ENCODE measurements around the gene MME.

The MME gene

DNA sequence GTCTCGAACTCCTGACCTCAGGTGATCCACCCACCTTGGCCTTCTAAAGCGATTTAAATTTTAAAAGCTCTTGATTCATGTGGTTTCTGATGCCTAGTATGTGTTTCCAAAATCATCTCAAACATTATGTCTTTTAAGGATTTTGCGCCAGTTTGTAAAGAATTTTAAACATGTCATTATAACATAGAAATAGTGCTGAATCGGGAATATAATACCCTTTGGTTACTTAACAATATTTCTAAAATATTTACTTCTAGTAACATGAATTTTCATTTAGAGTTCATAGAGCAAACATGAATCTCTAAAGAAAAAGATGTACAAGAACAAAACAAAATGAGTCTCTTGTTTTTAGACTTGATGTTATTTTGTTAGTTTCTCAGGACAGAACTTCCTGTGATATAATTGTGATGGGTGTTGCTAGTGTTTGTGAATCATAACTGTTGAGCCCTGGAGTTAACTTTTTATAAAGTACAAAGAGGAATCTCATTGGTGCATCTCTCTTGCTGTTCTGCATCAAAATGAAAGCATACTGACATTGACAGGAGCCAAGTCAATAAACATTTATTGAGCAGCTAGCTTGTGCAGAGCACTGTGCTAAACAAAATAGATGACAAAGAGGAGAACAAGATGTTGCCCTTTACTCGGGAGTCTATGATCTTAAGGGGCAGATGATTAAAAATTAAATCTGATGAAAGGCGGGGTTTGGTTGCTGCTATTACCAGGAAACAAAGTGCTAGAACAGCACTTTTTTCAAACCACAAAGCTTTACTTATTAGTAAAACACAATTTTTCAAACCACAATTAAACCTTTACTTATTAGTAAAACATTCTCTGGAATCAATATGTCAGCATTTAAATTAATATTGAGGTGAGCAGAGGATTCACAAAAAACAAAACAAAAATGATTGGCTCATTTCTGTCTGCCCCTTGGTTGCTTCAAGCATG, 73.4 kb downstream of the MME start:
- DNase-seq = no peak

DNA sequence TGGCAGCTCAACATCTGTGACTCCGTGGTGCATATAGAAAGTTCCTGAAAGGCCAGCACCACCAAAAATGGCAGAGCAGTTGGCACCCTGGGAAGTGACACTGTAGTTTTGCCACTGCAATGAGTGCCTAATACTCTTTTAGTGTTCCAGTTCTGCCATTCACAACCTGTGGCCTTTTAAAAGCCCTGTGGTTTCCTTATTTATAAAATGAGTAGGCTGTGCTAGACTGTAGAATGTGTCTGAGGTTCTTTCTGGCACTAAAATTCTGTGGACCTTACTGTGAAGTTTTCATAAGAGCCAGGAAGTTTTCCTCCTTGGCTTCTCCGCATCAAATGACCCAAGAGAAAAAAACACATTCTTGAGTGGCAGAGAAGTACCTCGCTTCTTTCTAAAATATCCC, 74.1 kb downstream of the MME start:
- no peak for DNase-seq

DNA sequence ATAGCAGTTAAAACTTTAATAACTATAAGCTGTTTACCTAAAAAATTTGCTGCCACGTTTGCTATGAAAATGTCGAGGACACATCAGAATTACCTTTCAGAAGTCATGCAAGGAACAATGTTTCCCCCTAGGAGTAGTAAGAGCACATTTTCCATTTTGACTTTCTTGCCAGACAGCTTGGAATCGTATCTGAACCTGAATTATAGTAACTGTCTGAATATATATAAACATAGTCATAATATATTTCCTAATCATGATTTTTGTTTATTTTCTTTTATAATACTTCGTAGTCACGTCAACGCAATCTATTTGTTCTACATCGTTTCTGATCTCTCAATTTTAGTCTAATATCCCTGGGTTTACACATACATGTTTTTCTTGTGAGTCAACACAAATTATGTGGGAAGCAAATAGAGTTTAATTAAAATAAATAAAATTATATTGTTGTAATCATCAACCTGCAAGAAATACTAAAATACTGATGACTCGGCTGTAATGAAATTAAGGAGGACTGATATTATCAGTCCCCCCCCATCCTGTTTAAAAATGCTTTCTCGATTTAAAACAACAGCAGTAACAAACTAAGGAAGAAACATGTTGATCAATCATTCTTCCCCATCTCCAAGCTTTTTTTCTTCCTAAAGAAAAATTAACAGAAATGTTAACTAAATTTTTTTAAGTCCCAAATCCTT, 78.4 kb downstream of the MME start:
- DNase-seq = no peak

DNA sequence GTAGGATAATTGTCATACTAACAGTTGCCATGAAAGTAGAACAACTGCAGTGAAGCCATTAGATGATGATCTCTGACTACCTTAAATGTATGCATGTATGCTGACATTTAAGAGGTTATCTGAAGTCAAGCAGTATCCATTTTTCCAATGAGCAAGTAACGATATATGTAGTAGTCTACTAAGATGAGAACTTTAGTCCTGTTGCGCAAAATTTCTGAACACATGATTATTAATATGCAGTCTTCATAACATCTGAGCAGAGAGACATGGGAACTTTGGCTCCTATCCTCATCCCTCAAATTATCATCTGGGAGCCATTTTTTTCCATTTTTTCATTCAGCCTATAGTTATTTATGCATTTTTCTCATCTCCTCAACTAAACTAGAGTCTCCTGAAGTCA, 79.2 kb downstream of the MME start:
- no peak for DNase-seq

DNA sequence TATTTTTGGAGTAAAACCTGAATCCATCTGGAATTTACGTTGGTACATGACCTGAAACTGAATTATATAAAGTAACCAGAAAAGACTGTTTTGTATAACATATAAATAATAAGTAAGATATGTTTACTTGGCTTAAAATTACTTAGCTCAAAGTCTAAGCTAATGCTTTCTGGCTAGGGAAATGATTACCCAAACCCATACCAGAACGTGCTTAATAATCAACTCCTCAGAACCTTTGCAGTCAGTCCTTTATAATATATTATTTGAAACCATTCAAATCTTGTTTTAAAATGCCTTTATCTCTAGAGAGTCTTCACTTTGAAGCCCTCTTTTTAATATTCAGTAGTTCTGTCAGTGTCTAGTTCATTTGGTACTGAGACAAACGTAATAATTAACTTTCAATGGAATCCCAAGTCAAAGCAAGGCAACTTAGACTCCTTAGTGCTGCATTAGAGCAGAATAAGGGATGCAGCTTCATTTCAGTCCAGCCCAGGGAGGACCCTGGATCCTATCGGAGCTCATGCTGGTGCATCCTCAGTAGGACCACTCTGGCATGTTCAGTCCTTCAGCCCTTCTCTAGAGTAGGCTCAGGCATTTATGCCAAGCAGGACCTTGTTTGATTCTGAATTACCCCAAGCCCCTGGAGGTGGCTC, 81.6 kb downstream of the MME start:
- DNase-seq = no peak

DNA sequence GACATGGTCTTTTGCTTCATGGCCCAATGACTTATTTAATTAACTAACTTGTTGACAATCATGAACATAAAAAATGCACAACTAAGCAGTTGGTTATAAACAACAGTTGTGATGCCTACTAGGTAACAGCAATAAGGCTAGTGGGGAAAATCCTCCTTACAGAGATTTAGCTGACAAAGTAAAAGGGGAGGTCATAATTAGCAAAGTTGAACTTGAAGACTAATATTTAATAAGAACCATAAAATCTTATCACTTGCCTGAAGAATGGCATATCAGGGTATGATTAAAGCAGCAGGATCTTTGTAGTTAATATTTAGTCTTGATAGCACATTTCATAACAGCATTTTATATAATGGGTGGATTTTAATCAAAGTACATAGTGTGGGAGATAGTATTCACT, 84.2 kb downstream of the MME start:
- DNase-seq = no peak

DNA sequence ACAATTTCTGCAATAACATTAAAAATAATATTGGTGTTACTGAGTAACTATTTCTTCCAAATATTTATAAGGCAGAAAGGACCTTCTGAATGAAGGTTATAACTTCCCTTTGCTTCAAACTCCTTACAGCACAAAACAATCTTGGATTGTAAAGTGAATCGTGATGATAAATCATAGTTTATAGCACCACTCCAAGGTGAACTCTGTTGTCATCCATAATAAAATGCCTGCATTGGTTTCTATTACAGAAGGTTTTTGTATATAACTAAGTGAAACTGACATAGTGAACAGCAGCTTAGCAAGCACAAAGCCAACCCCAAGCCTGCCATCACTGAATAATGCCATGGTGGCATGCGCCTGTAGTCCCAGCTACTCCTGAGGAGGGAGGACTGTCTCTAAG, 86.3 kb downstream of the MME start:
- DNase-seq = no peak

DNA sequence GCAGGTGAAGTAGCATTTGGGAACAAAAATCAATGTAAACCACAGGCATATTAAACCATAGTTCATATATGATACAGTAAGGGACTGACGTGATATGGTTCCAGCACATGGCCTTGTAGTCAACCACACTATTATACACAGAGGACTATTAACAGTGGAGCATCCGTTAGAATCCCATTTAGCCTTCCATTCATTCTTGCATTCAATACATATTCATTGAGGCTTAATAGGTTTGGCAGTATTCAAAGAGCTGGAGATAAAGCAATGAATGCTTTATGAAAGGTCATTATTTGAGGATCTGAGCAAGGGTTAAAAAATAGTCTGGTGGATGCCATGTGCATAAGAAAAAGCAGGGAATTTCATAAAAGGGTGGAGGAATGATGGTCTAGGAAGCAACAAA, 89.1 kb downstream of the MME start:
- DNase-seq = no peak

DNA sequence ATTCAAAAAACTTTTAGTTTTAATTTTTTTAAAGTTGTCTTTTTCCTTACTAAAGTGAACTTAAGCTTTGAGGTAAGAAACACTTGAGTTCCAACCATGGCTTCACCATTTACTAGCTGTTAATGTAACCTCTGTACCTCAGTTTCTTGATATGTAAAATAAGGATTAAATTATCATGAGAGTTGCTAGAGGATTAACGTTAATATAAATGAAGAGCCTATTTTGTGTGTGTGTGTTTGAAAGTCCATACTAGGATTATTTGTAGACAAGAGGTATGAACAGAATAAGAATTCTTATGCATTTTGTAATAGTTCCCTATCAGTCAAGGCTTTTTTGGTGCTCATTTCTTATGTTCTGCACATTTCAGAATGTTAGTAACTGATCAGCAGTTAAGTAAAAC, 93.7 kb downstream of the MME start:
- DNase-seq = no peak

DNA sequence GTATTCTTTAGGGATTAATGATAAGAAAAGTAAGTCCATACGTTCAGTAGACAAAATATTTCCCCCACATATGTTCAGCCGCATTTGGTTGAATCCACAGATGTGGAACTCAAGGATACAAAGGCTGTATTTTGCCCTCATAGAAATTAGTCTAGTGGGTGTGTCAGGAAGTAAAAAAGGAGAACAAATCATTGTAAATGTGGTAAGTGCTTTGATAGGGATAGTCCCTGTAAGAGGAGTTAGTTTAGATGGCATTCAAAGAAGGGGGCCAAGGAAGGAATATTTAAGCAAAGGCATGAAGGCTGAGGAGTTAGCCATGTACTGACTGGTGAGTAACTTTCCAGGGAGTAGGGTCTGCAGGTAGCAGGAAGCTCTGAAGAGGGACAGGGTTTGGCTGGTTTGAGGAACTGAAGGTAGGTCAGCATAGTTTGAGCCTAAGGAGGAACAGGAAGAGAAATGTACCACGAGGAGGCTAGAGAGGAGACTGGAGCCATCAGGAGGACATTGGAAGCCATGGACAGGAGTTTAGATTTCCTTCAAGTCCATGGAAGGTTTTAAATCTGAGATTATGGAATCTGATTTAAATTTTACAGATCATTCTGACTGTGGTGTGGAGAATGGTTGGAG, 98.8 kb downstream of the MME start:
- DNase-seq = no peak

DNA sequence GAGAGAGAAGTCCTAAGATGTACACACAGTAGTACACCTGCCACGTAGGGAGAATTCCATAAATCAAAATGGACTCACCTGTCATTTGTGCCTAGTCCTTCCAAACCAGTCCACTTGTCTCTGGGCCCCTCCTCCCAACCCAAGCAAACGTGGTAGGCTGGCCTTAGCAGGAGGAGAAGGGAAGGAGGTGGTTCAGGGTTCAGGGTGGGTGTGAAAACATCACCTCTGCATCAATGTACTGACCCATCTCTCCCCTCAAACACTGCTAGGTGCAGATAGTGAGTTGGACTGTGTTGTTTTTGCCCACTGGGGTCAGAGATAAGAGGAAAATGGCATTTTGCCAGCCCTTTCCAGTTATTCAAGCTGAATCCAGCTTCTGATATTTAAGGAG, 99.3 kb downstream of the MME start:
- DNase-seq = no peak

DNA sequence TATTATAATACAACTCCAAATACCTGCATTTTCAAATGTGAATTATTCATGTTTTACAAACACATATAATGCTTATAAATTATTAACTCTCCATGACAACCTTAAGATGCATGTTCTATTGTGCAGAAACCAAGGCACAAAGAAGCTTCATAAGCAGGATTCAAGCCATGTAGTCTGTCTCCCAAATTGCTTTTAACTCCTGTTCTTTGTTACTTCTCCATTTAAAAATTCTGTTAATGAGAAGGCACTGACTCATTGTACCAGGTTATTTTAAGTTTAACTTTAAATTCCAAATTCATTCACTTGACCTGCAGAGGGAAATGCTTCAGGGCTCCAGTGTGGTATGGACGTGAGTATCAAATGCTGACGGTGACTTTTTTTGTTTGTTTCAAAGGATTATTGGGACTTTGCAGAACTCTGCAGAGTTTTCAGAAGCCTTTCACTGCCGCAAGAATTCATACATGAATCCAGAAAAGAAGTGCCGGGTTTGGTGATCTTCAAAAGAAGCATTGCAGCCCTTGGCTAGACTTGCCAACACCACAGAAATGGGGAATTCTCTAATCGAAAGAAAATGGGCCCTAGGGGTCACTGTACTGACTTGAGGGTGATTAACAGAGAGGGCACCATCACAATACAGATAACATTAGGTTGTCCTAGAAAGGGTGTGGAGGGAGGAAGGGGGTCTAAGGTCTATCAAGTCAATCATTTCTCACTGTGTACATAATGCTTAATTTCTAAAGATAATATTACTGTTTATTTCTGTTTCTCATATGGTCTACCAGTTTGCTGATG, 100.0 kb downstream of the MME start:
- DNase-seq = no peak

DNA sequence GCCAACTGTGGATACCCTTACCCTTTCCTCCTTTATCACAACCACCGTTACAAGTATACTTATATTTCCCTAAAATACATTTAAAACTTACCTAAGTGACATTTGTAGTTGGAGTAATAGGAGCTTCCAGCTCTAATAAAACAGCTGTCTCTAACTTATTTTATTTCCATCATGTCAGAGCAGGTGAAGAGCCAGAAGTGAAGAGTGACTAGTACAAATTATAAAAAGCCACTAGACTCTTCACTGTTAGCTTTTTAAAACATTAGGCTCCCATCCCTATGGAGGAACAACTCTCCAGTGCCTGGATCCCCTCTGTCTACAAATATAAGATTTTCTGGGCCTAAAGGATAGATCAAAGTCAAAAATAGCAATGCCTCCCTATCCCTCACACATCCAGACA, 102.3 kb downstream of the MME start:
- DNase-seq = no peak

DNA sequence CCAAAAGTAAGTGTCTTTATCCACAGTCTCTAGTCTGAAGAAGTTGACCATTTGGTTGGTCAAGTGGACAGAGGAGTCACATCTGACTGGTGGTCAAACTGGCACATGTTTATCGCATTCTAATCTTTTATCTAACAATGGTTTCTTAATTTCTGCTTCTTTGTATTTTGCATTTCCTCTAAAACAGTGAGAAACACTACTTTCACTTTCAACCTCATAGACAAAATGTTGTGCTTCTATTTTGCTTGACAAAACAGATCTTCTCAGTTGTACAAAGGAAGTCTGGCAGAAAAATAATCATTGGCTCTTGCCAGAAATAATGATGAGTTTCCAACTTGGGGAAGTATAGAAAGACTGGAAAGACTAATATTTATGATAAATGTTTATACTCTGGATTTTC, 103.9 kb downstream of the MME start:
- DNase-seq = no peak

DNA sequence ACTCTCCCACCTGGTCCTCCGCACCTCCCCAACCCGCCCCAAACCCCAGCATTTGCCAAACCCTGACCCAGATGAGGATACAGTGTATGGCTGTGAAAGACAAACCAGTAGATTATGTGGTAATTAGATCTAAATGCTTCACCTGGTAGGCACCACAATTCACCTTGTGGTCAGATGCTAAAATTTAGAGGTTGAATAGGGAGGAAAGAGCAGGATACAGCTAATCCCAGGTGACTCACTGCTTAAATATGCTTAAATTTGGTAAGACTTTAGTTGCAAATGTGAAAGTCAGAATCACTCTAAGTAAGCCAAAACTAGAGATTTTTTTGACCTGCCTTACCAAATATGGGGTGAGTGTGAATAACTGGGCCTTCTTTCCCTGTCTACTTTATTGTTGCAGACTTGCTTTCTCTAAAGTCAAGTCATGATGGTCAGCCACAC, 105.5 kb downstream of the MME start:
- DNase-seq = no peak

DNA sequence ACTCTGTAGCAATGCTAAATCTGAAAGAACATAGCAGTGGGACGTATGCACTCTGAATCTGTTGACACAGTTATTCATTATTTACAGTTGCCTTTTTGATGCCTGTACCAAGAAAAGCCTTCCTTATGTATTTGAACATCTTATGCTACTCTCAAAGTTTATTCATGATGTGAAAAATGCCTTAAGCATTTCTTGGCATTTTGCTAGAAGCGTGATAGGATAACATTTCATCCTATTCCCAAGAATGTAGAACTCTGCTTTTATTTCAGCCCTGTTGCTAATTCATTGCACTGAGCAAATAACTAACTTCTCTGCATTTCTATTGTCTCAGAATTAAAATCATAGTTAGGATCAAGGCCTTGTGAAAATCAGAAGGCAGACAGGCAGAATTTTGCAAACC, 107.9 kb downstream of the MME start:
- DNase-seq = no peak

DNA sequence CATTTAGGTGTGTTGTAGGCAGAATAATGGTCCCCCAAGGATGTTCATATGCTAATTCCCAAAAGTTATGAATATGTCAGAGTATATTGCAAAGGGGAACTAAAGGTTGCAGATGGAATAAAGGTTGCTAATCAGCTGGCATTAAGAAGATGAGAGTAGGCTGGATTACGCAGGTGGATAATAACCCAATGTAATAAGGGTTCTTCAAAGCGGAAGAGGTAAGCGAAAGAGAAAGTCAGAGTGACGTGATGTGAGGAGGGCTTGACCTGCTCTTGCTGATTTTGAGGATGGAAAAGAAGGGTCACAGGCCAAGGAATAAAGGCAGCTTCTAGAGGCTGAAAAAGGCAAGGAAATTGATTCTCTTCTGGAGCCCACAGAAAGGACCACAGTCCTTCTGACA, 109.4 kb downstream of the MME start:
- DNase-seq = no peak

DNA sequence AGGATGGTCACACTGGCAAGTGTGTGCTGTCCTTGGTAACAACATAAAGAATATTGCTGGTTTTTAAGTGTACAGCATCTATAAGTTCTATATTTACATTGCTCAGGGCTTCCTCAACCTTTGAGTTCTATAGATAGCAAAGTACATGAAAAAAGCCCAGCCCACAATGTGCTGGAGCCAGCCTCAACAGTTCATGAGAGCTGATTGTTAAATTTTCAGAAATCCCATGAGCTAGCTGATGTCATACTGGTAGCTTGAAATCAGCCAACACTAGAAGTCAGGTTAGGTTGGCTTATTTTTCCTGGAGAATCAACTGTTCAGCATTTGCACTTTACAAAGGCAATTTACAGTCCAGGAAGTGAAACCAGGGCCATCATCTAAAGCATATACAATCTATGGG, 110.6 kb downstream of the MME start:
- DNase-seq = no peak

DNA sequence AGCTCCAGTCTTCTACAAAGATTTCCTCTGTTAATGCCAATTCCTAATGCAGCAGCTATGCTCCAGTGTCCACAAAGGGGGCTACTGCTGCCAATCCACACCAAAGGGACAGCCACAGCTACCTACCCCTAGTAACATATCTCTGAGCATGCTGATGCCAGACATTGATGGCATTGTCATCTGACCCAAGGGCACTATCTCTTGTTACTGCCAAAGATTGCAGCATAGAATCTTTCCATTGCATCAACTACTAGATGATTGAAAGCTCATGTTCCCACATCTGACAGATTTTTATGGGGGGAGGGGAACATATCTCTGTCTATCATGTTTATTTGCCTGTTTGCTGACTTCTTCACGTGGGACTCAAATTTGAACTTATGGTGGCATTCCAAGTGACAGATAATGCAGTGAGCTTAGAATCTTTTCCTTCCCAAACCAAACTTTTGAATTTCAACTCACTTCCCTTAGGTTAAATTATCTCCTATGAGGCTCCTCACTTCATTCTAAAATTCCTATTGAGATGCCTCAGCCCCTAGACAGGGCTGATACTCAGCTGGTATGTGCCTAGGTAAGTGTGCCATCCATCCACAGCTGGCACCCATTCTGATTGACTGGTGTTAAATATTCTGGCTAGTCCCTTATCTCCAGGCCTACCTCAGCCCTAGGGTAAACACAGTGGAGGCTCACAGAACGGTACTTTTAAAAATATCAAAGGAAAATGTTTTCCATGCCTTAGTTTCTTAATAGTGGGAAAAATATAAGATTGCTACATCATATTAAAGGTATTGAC, 113.0 kb downstream of the MME start:
- no peak for DNase-seq

DNA sequence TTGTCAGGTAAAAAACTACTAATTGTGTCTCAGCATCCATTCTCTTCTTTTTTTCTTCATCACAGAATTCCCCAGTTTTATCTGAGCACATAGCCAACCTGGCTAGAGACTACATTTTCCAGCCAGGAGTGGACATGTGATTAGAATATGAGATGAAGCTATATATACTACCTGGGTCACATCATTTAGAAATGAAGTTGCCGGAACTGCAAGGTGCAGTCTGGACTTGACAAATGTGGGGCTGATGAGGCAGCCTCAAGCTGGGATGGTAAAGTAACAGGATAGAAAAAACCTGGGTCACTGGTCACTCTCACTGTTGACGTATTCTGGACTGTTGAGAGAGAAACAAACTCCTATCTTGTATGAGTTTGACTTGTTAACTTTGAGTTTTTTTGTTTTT, 113.7 kb downstream of the MME start:
- DNase-seq = no peak

Data from NCI-H446 (cell line).